ELF-1 (cell line): Measurements from ENCODE around the gene RBMY1A1.
"Not testable (repeated sequence)": the region's sequence is repeated elsewhere in the genome, so short reads cannot be mapped to it uniquely, and the experiment has no call there.

Experiments used
- DNase-seq: peaks from one replicate; pipeline ENCODE4 v3.0.0-alpha.2; 2016; ENCODE audit warnings: low read depth, low spot score

RBMY1A1 gene

GRCh38 chrY:21534579-21534978 lies at the start of gene RBMY1A1:
Gene RBMY1A1, plus strand, starts transcription at chrY:21534879. Its CDS starts 2,013 bp downstream, at chrY:21536892.
- not testable (repeated sequence) for DNase-seq

DNA sequence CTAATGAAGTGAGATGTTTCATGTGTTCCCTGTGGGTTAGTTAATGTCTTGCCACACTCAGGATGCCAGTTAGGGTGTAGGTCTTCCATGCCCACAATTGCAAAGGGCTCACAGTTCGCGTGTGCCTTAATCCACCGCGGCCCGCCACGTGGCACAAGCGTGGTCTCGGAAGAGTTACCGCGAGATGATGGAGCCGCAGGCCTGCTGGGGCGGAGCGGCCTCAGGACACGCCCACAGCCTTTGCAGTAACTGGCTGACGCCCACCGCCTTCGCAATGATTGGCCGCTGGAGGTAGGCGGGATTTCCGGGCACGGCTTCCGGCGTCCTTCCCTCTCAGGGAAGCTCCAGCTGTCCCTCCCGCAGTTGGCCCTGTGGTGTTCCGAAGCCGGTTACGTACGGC lies 23.6 kb upstream of the RBMY1A1 start, which contains the start of gene RBMY1B:
Gene RBMY1B (plus strand): TSS at position 301 of the 400 bp plus-strand sequence. CDS start 2,013 bp downstream, outside the sequence.
- not testable (repeated sequence) for DNase-seq

GRCh38 chrY:21559316-21559984 lies 24.8 kb downstream of the RBMY1A1 start:
- DNase-seq = not testable (repeated sequence)

GRCh38 chrY:21585449-21585848 lies 50.8 kb downstream of the RBMY1A1 start:
- DNase-seq = no peak

DNA sequence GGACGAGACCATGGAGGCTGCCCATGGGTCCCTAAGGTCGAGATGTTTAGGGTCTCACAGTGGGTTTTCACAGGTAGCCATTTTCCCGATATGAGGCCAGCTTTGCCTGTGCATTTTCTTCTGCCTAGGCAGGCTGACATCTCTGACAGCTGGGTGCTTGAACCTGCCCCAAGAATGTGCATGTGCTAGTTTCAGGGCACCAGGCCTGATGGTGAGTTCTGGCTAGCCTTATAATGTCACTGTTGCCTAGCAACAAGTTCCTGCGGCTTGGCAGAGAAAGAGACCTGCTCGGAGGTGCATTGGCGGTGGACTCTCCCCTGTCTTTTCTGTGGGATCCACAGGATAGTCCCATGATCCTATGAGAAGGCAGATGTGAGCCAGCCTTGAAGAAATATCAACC lies 51.8 kb downstream of the RBMY1A1 start:
- not testable (repeated sequence) for DNase-seq

DNA sequence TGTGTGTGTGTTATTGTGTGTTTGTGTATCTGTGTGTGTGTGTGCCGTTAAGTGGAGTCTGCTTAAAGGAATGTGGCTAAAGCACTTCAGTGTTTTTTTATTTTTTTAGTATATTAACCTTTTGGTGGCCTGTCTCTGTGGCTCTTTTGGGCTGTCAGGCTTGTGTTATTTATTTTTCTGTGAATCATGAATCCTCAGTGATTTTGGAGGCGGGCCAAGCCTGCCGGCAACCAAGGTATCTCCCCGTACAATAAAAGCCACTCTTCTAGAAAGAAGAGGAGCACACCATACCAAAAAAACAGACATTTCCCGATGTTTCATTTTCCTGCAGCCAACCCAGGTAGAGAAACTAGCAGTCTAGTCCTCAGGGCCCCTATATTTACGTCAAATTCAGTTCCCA lies 57.4 kb downstream of the RBMY1A1 start:
- no peak for DNase-seq

- not testable (repeated sequence) for DNase-seq
Observed at GRCh38 chrY:21596287-21596686, 61.6 kb downstream of the RBMY1A1 start.
